Neural cell (in vitro differentiated cells): ENCODE results near the gene LYVE1. TPM values are rescaled to one million over a fixed set of nuclear protein-coding genes. Genes with fewer than 3 reads are reported as not detected.
A peak's percentile ranks its signal among the peaks of the same experiment; 100 is the strongest.

ENCODE experiments used
- H2AFZ ChIP-seq: fragments of 200-600, 300-800 bp; sonication (generic), shearing (Covaris generic); 2 replicates; pipeline ENCODE4 v1.6.0; 2014; ENCODE audit warnings: low read depth, mild to moderate bottlenecking, antibody characterized with exemption, low read length, moderate library complexity
- H3F3A ChIP-seq: fragments of 200-600 bp; shearing (Covaris generic); 2 replicates; pipeline ENCODE4 v1.6.1; 2016; ENCODE audit warnings: mild to moderate bottlenecking, moderate library complexity, mixed read lengths, antibody characterized with exemption, low read length; ENCODE audit not compliant: insufficient read depth, poor library complexity, severe bottlenecking
- H3K27ac ChIP-seq: fragments of 200-600, 300-800 bp; sonication (generic), shearing (Covaris generic); 2 replicates; pipeline ENCODE4 v1.5.1; 2014; ENCODE audit warnings: mild to moderate bottlenecking, low read length, moderate library complexity
- H3K27me3 ChIP-seq: fragments of 300-800, 200-600 bp; sonication (generic), shearing (Covaris generic); 2 replicates; pipeline ENCODE4 v1.6.0; 2014; ENCODE audit warnings: mild to moderate bottlenecking, low read depth, low read length, moderate library complexity; ENCODE audit not compliant: insufficient read depth
- H3K36me3 ChIP-seq: fragments of 300-800, 200-600 bp; sonication (generic), shearing (Covaris generic); 2 replicates; pipeline ENCODE4 v1.5.1; 2014; ENCODE audit warnings: mild to moderate bottlenecking, antibody characterized with exemption, low read length, moderate library complexity; ENCODE audit not compliant: insufficient read depth
- H3K4me2 ChIP-seq: fragments of 300-800, 200-600 bp; sonication (generic), shearing (Covaris generic); 2 replicates; pipeline ENCODE4 v1.6.0; 2014; ENCODE audit warnings: mild to moderate bottlenecking, low read length
- H3K4me3 ChIP-seq: fragments of 300-800, 200-600 bp; sonication (generic), shearing (Covaris generic); 2 replicates; pipeline ENCODE4 v1.5.1; 2014; ENCODE audit warnings: mild to moderate bottlenecking, low read length, moderate library complexity
- H3K79me2 ChIP-seq: fragments of 200-600 bp; shearing (Covaris generic); replicated peaks from 2 replicates; pipeline ENCODE4 v1.6.0; 2014; ENCODE audit warnings: mild to moderate bottlenecking, low read length, moderate library complexity; ENCODE audit not compliant: insufficient read depth
- H3K9ac ChIP-seq: fragments of 300-800, 200-600 bp; sonication (generic), shearing (Covaris generic); 2 replicates; pipeline ENCODE4 v1.6.1; 2016; ENCODE audit warnings: mild to moderate bottlenecking, low read length, mixed read lengths
- H3K9me2 ChIP-seq: fragments of 200-600 bp; shearing (Covaris generic); 2 replicates; pipeline ENCODE4 v1.6.1; 2016; ENCODE audit warnings: mild to moderate bottlenecking, low read length, mixed read lengths; ENCODE audit not compliant: insufficient read depth
- H3K9me3 ChIP-seq: fragments of 200-600, 300-800 bp; sonication (generic), shearing (Covaris generic); 2 replicates; pipeline ENCODE4 v1.6.1; 2016; ENCODE audit warnings: mild to moderate bottlenecking, mixed run types, low read length, moderate library complexity, mixed read lengths
- H4K20me1 ChIP-seq: fragments of 200-600 bp; shearing (Covaris generic); 2 replicates; pipeline ENCODE4 v1.6.1; 2016; ENCODE audit warnings: mild to moderate bottlenecking, mixed run types; ENCODE audit not compliant: insufficient read depth
- CTCF ChIP-seq: fragments of 450-650 bp; IDR thresholded peaks from 2 replicates; pipeline ENCODE4 v1.5.1; 2014; ENCODE audit warnings: antibody characterized with exemption, mild to moderate bottlenecking, moderate library complexity; ENCODE audit not compliant: poor library complexity, severe bottlenecking
- EP300 ChIP-seq: fragments of 450-650 bp; conservative IDR thresholded peaks from 2 replicates; pipeline ENCODE4 v1.6.1; 2014; ENCODE audit warnings: antibody characterized with exemption, mild to moderate bottlenecking, moderate library complexity; ENCODE audit not compliant: poor library complexity, severe bottlenecking
- EZH2 ChIP-seq: fragments of 200-600, 300-800 bp; shearing (Covaris generic), sonication (generic); IDR thresholded peaks from 2 replicates; pipeline ENCODE4 v1.6.1; 2014; ENCODE audit warnings: antibody characterized with exemption, low read length, borderline replicate concordance, mild to moderate bottlenecking; ENCODE audit not compliant: insufficient read depth, poor library complexity, severe bottlenecking
- MXI1 ChIP-seq: fragments of 450-650 bp; conservative IDR thresholded peaks from 2 replicates; pipeline ENCODE4 v1.6.1; 2014; ENCODE audit warnings: antibody characterized with exemption, mild to moderate bottlenecking; ENCODE audit not compliant: poor library complexity, severe bottlenecking
- POLR2AphosphoS5 ChIP-seq: IDR thresholded peaks from 2 replicates; pipeline ENCODE4 v1.6.1; 2012
- RAD21 ChIP-seq: fragments of 450-650 bp; conservative IDR thresholded peaks from 2 replicates; pipeline ENCODE4 v1.6.1; 2014; ENCODE audit warnings: antibody characterized with exemption, mild to moderate bottlenecking, moderate library complexity
- SMC3 ChIP-seq: fragments of 450-650 bp; conservative IDR thresholded peaks from 2 replicates; pipeline ENCODE4 v1.6.1; 2014; ENCODE audit warnings: antibody characterized with exemption, mild to moderate bottlenecking, moderate library complexity; ENCODE audit not compliant: poor library complexity
- TAF1 ChIP-seq: IDR thresholded peaks from 2 replicates; pipeline ENCODE4 v1.6.1; 2012; ENCODE audit warnings: low read depth
- polyA plus RNA-seq: library from polyadenylated mRNA; depleted of rRNA; stranded (reverse); fragments of >200 nt; gene quantifications from 2 replicates; pipeline ENCODE4 v1.2.3, GENCODE V29; 2014
- TF ChIP-seq, protein P1 (sequence below): IDR thresholded peaks from 2 replicates; pipeline ENCODE4 v1.6.1; 2012; ENCODE audit warnings: borderline replicate concordance

Gene LYVE1
- polyA plus RNA-seq, 1 donor from 2014 or later: not detected

DNA sequence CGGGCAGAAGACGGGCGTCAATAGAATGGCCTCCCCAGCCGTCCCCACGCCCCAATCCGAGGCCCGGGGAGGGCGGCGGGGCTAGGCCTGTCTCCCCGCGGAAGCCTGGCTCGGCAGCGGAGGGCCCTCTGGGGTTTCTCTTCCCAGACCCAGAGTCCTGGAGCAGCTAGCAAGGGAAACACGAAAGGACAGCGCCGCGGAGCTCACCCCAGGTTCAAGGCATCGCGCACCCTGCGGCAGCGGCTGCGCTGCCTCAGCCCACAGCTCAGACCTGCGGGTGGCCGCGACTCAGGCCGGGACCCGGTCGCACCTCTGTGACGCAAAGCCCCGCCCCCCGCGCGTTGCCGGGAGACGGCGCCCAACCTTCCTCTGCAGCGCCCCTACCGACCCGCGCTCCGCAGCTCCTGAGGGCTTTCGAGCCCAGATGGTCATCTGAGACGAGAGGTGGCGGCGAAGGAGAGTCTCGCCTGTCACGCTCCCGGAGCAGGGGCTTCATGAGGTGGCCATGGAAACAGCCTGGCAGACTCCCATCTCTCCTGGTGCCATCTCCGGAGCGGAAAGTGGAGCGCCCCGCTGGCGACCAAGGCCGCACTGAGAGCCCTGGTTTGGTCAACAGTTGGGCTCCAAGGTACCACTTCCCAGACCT is 27.4 kb downstream of the LYVE1 start, which contains the start of gene RNF141:
RNF141 (minus strand) TSS at position 273 of the 646 bp plus-strand sequence. CDS start 7,029 bp downstream, outside the sequence.
- H3F3A ChIP-seq: no peaks in the 10 kb centered on the region
- H3K36me3 ChIP-seq: no peaks in the 10 kb centered on the region
- no peaks in the 10 kb centered on the region for H3K9me3 ChIP-seq
- H2AFZ ChIP-seq: peak within 1 kb of the TSS; percentile 81
- TF ChIP-seq POLR2AphosphoS5 (peak; percentile 98), EZH2 (no peak), CTCF (peak; percentile 98), MXI1 (peak; percentile 90), RAD21 (peak; percentile 54), SMC3 (peak; percentile 61), EP300 (peak; percentile 76), TAF1 (no peak)
- TF ChIP-seq, protein P1, sequence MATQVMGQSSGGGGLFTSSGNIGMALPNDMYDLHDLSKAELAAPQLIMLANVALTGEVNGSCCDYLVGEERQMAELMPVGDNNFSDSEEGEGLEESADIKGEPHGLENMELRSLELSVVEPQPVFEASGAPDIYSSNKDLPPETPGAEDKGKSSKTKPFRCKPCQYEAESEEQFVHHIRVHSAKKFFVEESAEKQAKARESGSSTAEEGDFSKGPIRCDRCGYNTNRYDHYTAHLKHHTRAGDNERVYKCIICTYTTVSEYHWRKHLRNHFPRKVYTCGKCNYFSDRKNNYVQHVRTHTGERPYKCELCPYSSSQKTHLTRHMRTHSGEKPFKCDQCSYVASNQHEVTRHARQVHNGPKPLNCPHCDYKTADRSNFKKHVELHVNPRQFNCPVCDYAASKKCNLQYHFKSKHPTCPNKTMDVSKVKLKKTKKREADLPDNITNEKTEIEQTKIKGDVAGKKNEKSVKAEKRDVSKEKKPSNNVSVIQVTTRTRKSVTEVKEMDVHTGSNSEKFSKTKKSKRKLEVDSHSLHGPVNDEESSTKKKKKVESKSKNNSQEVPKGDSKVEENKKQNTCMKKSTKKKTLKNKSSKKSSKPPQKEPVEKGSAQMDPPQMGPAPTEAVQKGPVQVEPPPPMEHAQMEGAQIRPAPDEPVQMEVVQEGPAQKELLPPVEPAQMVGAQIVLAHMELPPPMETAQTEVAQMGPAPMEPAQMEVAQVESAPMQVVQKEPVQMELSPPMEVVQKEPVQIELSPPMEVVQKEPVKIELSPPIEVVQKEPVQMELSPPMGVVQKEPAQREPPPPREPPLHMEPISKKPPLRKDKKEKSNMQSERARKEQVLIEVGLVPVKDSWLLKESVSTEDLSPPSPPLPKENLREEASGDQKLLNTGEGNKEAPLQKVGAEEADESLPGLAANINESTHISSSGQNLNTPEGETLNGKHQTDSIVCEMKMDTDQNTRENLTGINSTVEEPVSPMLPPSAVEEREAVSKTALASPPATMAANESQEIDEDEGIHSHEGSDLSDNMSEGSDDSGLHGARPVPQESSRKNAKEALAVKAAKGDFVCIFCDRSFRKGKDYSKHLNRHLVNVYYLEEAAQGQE: peak; percentile 56
- H3K27ac ChIP-seq: peak within 1 kb of the TSS; percentile 71
- H3K27me3 ChIP-seq: no peaks in the 10 kb centered on the region
- peaks cover 4% of the 10 kb centered on the region for H3K79me2 ChIP-seq
- H3K9ac ChIP-seq: peak within 1 kb of the TSS; percentile 86
- H3K4me3 ChIP-seq: peak within 1 kb of the TSS; percentile 91
- no peaks in the 10 kb centered on the region for H4K20me1 ChIP-seq
- peak within 1 kb of the TSS; percentile 89 for H3K4me2 ChIP-seq
- no peaks in the 10 kb centered on the region for H3K9me2 ChIP-seq

- H2AFZ ChIP-seq: peak overlapping the region; percentile 51
Measured at GRCh38 chr11:10540546-10540914, 27.9 kb downstream of the LYVE1 start.

More at GRCh38 chr11:10540546-10540914, 27.9 kb downstream of the LYVE1 start:
- H3K9ac ChIP-seq: peak overlapping the region; percentile 86
- no peaks in the 10 kb centered on the region for H3K36me3 ChIP-seq
- H3K9me3 ChIP-seq: no peaks in the 10 kb centered on the region
- no peaks in the 10 kb centered on the region for H3F3A ChIP-seq
- no peaks in the 10 kb centered on the region for H3K27me3 ChIP-seq
- peak overlapping the region; percentile 91 for H3K4me3 ChIP-seq
- peak overlapping the region; percentile 89 for H3K4me2 ChIP-seq
- no peaks in the 10 kb centered on the region for H4K20me1 ChIP-seq
- peaks cover 4% of the 10 kb centered on the region for H3K79me2 ChIP-seq
- H3K27ac ChIP-seq: peak overlapping the region; percentile 71
- H3K9me2 ChIP-seq: no peaks in the 10 kb centered on the region
- no peak for TF ChIP-seq RAD21
